HCT116 (cell line): ENCODE results near the gene SEMA4F.

Experiments
- EGR1 ChIP-seq: IDR thresholded peaks from 2 replicates; pipeline ENCODE4 v1.6.1; 2012; ENCODE audit warnings: low read depth
- EZH2 ChIP-seq: fragments of 200-600 bp; sonication (generic); IDR thresholded peaks from 2 replicates; pipeline ENCODE4 v1.6.1; 2017; ENCODE audit warnings: antibody characterized with exemption, mixed run types
- EZH2phosphoT487 ChIP-seq: fragments of 200-600 bp; IDR thresholded peaks from 2 replicates; pipeline ENCODE4 v1.6.1; 2018; ENCODE audit warnings: antibody characterized with exemption, borderline replicate concordance
- FOSL1 ChIP-seq: IDR thresholded peaks from 2 replicates; pipeline ENCODE4 v1.6.1; 2012; ENCODE audit warnings: low read depth
- JUND ChIP-seq: IDR thresholded peaks from 2 replicates; pipeline ENCODE4 v1.6.1; 2012
- POLR2A ChIP-seq: IDR thresholded peaks from 2 replicates; pipeline ENCODE4 v1.7.0; 2011; ENCODE audit warnings: borderline replicate concordance; ENCODE audit not compliant: insufficient read depth, insufficient read length; ENCODE audit errors: extremely low read depth
- POLR2AphosphoS5 ChIP-seq: IDR thresholded peaks from 2 replicates; pipeline ENCODE4 v1.6.1; 2011; ENCODE audit warnings: mild to moderate bottlenecking, low read depth, low read length, moderate library complexity
- RAD21 ChIP-seq: IDR thresholded peaks from 2 replicates; pipeline ENCODE4 v1.6.1; 2012; ENCODE audit warnings: low read depth, mild to moderate bottlenecking
- SIN3A ChIP-seq: IDR thresholded peaks from 2 replicates; pipeline ENCODE4 v1.6.1; 2012; ENCODE audit warnings: low read depth
- YY1 ChIP-seq: IDR thresholded peaks from 2 replicates; pipeline ENCODE4 v1.6.1; 2011; ENCODE audit warnings: low read length, low read depth, moderate library complexity, mild to moderate bottlenecking; ENCODE audit not compliant: insufficient replicate concordance; ENCODE audit errors: extremely low read depth
- TF ChIP-seq, protein P1 (sequence below): IDR thresholded peaks from 2 replicates; pipeline ENCODE4 v1.6.1; 2012; ENCODE audit warnings: low read depth
- TF ChIP-seq, protein P2 (sequence below), 3 experiments: fragments of 200-600 bp in 1 of 3; sonication (generic) in 1 of 3; IDR thresholded peaks in 2 of 3; conservative IDR thresholded peaks in 1 of 3; 2 replicates each; pipeline ENCODE4 v1.5.1; 2012 to 2017; ENCODE audit warnings: low read depth in 2 of 3, low read length in 2 of 3, antibody characterized with exemption in 1 of 3, borderline replicate concordance in 1 of 3, control low read depth in 1 of 3, mild to moderate bottlenecking in 1 of 3, mixed read lengths in 1 of 3, mixed run types in 1 of 3, moderate library complexity in 1 of 3; ENCODE audit not compliant: insufficient read depth in 1 of 3
- TF ChIP-seq, protein P3 (sequence below): IDR thresholded peaks from 2 replicates; pipeline ENCODE4 v1.6.1; 2012
- TF ChIP-seq, protein P4 (sequence below): IDR thresholded peaks from 2 replicates; pipeline ENCODE4 v1.6.1; 2012

DNA sequence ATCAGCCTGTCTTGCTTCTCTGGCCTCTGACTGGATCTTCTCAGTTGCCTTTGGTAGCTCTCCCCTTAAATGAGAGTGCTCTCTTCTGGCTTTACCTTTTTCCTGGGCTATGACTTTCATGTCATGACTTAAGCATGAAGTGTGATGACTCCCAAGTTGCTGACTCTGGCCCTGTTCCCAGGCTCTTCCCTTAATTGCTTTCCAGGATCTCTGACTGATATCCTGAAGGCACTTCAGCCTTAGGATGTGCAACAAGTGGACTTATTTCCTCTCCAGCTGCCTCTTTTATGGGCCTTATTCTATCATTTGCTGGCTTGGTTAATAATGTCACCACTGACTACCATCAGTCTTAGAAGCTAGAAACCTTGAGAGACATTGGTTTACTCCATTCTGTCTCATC, 17.4 kb downstream of the SEMA4F start:
- TF ChIP-seq JUND: no peak
- TF ChIP-seq, protein P1, sequence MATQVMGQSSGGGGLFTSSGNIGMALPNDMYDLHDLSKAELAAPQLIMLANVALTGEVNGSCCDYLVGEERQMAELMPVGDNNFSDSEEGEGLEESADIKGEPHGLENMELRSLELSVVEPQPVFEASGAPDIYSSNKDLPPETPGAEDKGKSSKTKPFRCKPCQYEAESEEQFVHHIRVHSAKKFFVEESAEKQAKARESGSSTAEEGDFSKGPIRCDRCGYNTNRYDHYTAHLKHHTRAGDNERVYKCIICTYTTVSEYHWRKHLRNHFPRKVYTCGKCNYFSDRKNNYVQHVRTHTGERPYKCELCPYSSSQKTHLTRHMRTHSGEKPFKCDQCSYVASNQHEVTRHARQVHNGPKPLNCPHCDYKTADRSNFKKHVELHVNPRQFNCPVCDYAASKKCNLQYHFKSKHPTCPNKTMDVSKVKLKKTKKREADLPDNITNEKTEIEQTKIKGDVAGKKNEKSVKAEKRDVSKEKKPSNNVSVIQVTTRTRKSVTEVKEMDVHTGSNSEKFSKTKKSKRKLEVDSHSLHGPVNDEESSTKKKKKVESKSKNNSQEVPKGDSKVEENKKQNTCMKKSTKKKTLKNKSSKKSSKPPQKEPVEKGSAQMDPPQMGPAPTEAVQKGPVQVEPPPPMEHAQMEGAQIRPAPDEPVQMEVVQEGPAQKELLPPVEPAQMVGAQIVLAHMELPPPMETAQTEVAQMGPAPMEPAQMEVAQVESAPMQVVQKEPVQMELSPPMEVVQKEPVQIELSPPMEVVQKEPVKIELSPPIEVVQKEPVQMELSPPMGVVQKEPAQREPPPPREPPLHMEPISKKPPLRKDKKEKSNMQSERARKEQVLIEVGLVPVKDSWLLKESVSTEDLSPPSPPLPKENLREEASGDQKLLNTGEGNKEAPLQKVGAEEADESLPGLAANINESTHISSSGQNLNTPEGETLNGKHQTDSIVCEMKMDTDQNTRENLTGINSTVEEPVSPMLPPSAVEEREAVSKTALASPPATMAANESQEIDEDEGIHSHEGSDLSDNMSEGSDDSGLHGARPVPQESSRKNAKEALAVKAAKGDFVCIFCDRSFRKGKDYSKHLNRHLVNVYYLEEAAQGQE: no peak
- TF ChIP-seq EZH2: no peak
- TF ChIP-seq, protein P2, sequence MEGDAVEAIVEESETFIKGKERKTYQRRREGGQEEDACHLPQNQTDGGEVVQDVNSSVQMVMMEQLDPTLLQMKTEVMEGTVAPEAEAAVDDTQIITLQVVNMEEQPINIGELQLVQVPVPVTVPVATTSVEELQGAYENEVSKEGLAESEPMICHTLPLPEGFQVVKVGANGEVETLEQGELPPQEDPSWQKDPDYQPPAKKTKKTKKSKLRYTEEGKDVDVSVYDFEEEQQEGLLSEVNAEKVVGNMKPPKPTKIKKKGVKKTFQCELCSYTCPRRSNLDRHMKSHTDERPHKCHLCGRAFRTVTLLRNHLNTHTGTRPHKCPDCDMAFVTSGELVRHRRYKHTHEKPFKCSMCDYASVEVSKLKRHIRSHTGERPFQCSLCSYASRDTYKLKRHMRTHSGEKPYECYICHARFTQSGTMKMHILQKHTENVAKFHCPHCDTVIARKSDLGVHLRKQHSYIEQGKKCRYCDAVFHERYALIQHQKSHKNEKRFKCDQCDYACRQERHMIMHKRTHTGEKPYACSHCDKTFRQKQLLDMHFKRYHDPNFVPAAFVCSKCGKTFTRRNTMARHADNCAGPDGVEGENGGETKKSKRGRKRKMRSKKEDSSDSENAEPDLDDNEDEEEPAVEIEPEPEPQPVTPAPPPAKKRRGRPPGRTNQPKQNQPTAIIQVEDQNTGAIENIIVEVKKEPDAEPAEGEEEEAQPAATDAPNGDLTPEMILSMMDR (IDR thresholded peaks at IDR 0.05 in 2 of 3, conservative IDR thresholded peaks at IDR 0.05 in 1 of 3; ENCODE audit: borderline replicate concordance in 1 of 3, insufficient read depth in 1 of 3, low read depth in 2 of 3, low read length in 2 of 3): no peak
- TF ChIP-seq RAD21: no peak
- no peak for TF ChIP-seq EZH2phosphoT487
- no peak for TF ChIP-seq FOSL1
- TF ChIP-seq YY1: no peak
- TF ChIP-seq POLR2A: no peak
- no peak for TF ChIP-seq EGR1
- no peak for TF ChIP-seq SIN3A
- TF ChIP-seq, protein P3, sequence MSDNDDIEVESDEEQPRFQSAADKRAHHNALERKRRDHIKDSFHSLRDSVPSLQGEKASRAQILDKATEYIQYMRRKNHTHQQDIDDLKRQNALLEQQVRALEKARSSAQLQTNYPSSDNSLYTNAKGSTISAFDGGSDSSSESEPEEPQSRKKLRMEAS: no peak
- TF ChIP-seq, protein P4, sequence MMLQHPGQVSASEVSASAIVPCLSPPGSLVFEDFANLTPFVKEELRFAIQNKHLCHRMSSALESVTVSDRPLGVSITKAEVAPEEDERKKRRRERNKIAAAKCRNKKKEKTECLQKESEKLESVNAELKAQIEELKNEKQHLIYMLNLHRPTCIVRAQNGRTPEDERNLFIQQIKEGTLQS: no peak
- no peak for TF ChIP-seq POLR2AphosphoS5
